OCI-LY3 (cell line): ENCODE data around the gene DNAJC4.

Experiments used
- CTCF ChIP-seq: fragments of 200-600, 300-600 bp; sonication (generic); IDR thresholded peaks from 2 replicates; pipeline ENCODE4 v1.5.1; 2014; ENCODE audit warnings: antibody characterized with exemption, low read length, low read depth
- EZH2phosphoT487 ChIP-seq: fragments of 200-600 bp; shearing (Covaris generic); IDR thresholded peaks from 2 replicates; pipeline ENCODE4 v1.6.1; 2018; ENCODE audit warnings: antibody characterized with exemption, mixed run types, low read depth

GRCh38 chr11:64198511-64198910 lies 31.8 kb upstream of the DNAJC4 start:
- TF ChIP-seq CTCF = no peak
- TF ChIP-seq EZH2phosphoT487 = no peak
